Stimulated activated CD8-positive, alpha-beta memory T cell treated with anti-CD3 and anti-CD28 coated beads, Interleukin-7, amount 100 ng/mL, for 48 hours (primary cell): ENCODE measurements around the gene STAU1.
"Not testable (repeated sequence)": the region's sequence is repeated elsewhere in the genome, so short reads cannot be mapped to it uniquely, and the experiment has no call there.

Source experiments
- DNase-seq, 2 donors: peaks; one replicate each; pipeline ENCODE4 v3.0.0-alpha.2; 2020; ENCODE audit warnings: low read depth in 1 of 2; ENCODE audit errors: extremely low read depth in 1 of 2

STAU1 gene

GRCh38 chr20:49187851-49188641, at the start of gene STAU1:
STAU1 (minus strand) TSS chr20:49188334; CDS start chr20:49166201, 22,133 bp downstream.
- DNase-seq: peak; percentile 91 to 95

GRCh38 chr20:49237531-49237930, 49.4 kb upstream of the STAU1 start:
- DNase-seq: no peak

- no peak for DNase-seq
Measured at GRCh38 chr20:49236301-49236700, 48.2 kb upstream of the STAU1 start.

GRCh38 chr20:49234831-49235230, 46.7 kb upstream of the STAU1 start:
- DNase-seq: no peak

GRCh38 chr20:49233226-49233625, 45.1 kb upstream of the STAU1 start:
- DNase-seq: no peak

- DNase-seq: no peak
Measured at GRCh38 chr20:49231471-49231870, 43.3 kb upstream of the STAU1 start.

GRCh38 chr20:49230561-49231133, 42.5 kb upstream of the STAU1 start:
- DNase-seq: no peak

GRCh38 chr20:49230021-49230420, 41.9 kb upstream of the STAU1 start:
- DNase-seq: no peak

GRCh38 chr20:49229381-49229780, 41.2 kb upstream of the STAU1 start:
- DNase-seq: no peak

- DNase-seq: no peak
Measured at GRCh38 chr20:49228676-49229075, 40.5 kb upstream of the STAU1 start.

GRCh38 chr20:49225896-49226295, 37.8 kb upstream of the STAU1 start:
- DNase-seq: no peak

GRCh38 chr20:49219924-49220831, 32.0 kb upstream of the STAU1 start:
- DNase-seq: no peak

- peak; percentile 89 to 95 for DNase-seq
Measured at GRCh38 chr20:49219091-49219923, 31.2 kb upstream of the STAU1 start, which contains the start of gene DDX27. DDX27 (plus strand) TSS chr20:49219416; CDS start chr20:49219449, 33 bp downstream.

GRCh38 chr20:49218739-49219090, 30.6 kb upstream of the STAU1 start:
- DNase-seq: not testable (repeated sequence)

- peak; percentile 68 to 91 for DNase-seq
Measured at GRCh38 chr20:49216991-49217578, 29.0 kb upstream of the STAU1 start.

- no peak for DNase-seq
Measured at GRCh38 chr20:49215232-49215631, 27.1 kb upstream of the STAU1 start.

GRCh38 chr20:49214571-49214970, 26.4 kb upstream of the STAU1 start:
- DNase-seq: no peak

- DNase-seq: no peak
Measured at GRCh38 chr20:49210757-49211110, 22.6 kb upstream of the STAU1 start.

GRCh38 chr20:49210101-49210756, 22.1 kb upstream of the STAU1 start:
- DNase-seq: no peak

GRCh38 chr20:49207076-49207475, 18.9 kb upstream of the STAU1 start:
- no peak for DNase-seq
